Stimulated activated naive CD8-positive, alpha-beta T cell treated with anti-CD3 and anti-CD28 coated beads, Interleukin-15, Interleukin-2, amounts not matched to agents 100 U/mL and 50 U/mL, for 24 hours (primary cell): ENCODE results near the gene UTF1.
"Not testable (repeated sequence)": the region's sequence is repeated elsewhere in the genome, so short reads cannot be mapped to it uniquely, and the experiment has no call there.

Source experiments
- ATAC-seq: fragments of 150-1000 bp; cut with Tn5 transposase; one replicate; pipeline ENCODE4 v1.10.0; 2021
- DNase-seq: peaks from one replicate; pipeline ENCODE4 v3.0.0; 2021

Gene UTF1

GRCh38 chr10:133229265-133230043 lies 563 bp upstream of the UTF1 start:
- DNase-seq (no peak), ATAC-seq (no peak)

DNA sequence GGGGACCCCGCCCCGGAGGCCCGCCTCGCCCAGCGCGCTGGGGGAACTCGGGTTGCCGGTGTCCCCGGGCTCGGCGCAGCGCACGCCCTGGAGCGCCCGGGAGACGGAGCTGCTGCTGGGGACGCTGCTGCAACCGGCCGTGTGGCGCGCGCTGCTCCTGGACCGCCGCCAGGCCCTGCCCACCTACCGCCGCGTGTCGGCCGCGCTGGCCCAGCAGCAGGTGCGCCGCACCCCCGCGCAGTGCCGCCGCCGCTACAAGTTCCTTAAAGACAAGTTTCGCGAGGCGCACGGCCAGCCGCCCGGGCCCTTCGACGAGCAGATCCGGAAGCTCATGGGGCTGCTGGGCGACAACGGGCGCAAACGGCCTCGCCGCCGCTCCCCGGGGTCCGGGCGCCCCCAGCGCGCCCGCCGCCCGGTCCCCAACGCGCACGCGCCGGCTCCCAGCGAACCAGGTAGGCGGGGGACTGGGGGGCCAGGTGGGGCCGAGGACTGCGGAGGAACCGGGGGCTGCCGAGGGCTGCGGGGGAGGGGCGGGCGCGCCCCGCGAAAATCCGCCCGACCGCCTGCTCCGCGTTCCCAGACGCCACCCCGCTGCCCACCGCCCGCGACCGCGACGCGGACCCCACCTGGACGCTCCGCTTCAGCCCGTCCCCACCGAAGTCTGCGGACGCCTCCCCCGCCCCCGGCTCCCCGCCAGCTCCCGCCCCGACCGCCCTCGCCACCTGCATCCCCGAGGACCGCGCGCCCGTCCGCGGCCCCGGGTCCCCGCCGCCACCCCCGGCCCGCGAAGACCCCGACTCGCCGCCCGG lies 574 bp downstream of the UTF1 start:
- no peak for ATAC-seq

DNA sequence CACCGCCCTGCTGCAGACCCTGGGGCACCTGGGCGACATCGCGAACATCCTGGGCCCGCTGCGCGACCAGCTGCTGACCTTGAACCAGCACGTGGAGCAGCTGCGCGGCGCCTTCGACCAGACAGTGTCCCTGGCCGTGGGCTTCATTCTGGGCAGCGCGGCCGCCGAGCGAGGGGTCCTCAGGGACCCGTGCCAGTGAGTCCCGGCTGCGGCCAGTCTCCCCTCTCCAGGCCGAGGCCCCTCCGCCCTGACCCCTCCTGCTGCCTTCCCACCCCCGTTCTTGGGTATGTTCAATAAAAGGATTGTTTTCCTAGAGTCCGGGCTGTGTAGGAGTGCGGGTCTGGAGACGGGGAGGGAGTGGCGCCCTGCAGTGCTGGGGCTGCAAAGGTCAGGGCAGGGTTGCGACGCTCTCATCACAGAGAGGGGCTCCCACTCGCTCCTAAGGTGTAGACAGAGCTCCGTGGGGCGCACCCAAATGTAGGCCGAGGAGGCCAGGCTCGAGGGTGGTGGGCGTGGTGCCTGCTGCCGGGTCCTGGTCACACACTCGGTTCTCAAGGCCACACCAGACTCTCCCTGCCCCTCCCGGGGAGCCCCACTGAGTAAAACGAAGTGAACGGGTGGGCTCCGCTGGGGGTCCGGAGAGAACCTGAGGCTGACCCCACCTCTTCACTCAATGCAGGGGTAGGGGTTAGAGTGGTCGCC lies 1.4 kb downstream of the UTF1 start:
- no peak for ATAC-seq
- no peak for DNase-seq

More for the DNA sequence above, 574 bp downstream of the UTF1 start:
- DNase-seq = peak; percentile 24

DNA sequence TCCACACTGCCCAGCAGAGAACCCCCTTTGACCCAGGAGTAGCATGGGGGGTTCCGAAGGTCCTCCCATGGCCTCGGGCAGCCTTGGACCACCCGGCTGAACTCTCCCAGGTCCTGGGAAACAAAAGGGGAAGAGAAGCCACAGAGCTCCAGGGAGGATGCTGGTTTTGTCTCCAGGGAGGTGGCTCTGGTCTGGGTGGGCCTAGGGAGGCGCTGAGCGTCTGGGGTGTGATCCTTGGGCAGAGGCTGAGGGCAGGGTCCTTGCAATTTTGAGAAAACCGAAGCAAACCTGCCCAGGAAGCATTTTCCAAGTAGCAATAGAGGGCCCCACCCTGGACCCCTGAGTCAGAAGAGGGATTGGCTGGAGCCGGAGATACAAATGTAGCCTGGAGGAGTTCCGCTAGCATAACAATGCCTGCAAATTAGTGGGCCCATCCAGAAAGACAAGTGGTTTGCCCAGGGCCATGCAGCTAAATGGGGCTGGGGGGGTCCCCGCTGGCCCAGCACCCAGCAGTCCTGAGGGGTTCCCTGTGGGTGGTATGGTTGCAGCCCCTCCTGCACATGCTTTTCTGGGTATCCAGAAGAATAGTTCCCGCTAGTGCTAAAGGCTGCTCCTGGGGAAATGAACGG lies 2.0 kb downstream of the UTF1 start:
- no peak for DNase-seq

GRCh38 chr10:133234796-133235195 lies 4.8 kb downstream of the UTF1 start:
- not testable (repeated sequence) for DNase-seq, ATAC-seq

More for the DNA sequence above, 2.0 kb downstream of the UTF1 start:
- ATAC-seq = no peak

- ATAC-seq = no peak
- DNase-seq = no peak
These were observed 5.3 kb downstream of the UTF1 start for GRCh38 chr10:133235265-133235855.

GRCh38 chr10:133235932-133236331 lies 5.9 kb downstream of the UTF1 start:
- ATAC-seq (no peak), DNase-seq (no peak)

DNA sequence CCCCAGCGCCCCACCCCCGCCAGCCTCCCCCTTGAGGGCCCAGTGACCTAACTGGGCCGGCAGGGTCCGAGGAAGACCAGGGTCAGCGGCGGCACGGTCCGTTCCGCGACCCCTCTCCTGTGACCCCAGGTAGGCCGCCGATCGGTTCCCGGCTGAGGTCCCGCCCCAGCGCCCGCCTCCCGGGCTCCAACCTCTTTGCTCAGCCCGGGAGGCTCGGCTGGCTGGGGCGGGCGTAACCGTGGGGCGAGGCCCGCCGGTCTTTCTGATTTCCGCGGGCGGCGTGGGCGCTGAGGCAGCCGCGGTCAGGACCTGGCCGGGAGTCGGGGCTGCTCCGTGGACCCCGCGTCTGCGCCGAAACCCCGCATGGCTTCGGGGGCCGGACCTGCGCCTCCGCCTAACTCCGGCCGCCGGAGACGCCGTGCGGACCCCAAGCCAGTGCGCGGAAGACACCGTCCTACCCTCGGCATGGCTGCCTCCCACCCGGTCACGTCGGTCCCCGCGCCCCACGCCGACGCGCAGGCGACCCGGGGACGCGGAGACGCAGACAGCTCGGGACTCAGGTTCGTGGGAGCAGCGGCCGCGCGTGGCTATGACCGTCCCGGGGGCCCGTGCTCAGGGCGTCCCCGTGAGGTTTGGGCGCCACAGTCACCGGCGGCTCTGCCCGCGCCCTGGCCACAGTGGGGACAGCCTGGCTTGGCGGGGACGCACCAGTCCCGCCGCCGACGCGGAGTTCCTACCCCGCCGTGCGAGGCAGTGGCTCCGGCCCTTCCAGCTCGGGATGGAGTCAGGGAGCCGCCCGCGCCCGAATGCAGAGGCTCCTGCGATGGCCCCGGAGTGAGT lies 6.6 kb downstream of the UTF1 start:
- no peak for DNase-seq
- no peak for ATAC-seq

DNA sequence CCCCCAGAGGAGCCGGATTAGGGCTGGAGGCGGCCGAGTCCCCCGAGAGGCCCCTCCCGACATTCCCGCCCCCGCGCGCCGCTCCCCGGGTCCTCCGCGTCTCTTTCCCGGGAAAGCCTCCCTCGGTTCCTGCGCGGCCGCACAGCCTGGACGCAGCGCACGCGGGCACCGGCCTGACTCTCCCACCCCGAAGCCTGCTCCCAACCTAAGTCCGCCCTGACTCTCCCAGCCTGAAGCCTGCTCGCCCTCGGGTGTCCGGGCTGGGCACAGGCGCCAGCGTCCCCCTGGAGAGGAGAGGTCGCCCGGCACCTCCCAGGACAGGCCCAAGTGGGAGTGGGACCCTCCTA lies 7.2 kb downstream of the UTF1 start:
- ATAC-seq = no peak

GRCh38 chr10:133237588-133238465 lies 7.8 kb downstream of the UTF1 start, which contains the start of gene VENTX:
TSS of gene VENTX (plus strand) at chr10:133237855. CDS start at chr10:133237915, 60 bp downstream.
- no peak for DNase-seq
- no peak for ATAC-seq

More for the DNA sequence above, 7.2 kb downstream of the UTF1 start:
- no peak for DNase-seq

GRCh38 chr10:133238466-133238804 lies 8.4 kb downstream of the UTF1 start:
- ATAC-seq (no peak), DNase-seq (no peak)

DNA sequence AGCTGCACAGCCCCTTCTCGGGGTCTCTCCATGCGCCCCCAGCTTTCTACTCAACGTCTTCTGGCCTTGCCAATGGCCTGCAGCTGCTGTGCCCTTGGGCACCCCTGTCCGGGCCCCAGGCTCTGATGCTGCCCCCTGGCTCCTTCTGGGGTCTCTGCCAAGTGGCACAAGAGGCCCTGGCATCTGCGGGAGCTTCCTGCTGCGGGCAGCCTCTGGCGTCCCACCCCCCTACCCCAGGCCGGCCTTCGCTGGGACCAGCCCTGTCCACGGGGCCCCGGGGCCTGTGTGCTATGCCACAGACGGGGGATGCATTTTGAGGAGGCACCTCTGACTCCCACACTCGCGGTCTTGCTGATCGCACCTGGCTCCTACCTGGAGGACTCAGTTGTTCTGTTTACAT lies 10.0 kb downstream of the UTF1 start:
- DNase-seq (no peak), ATAC-seq (no peak)

DNA sequence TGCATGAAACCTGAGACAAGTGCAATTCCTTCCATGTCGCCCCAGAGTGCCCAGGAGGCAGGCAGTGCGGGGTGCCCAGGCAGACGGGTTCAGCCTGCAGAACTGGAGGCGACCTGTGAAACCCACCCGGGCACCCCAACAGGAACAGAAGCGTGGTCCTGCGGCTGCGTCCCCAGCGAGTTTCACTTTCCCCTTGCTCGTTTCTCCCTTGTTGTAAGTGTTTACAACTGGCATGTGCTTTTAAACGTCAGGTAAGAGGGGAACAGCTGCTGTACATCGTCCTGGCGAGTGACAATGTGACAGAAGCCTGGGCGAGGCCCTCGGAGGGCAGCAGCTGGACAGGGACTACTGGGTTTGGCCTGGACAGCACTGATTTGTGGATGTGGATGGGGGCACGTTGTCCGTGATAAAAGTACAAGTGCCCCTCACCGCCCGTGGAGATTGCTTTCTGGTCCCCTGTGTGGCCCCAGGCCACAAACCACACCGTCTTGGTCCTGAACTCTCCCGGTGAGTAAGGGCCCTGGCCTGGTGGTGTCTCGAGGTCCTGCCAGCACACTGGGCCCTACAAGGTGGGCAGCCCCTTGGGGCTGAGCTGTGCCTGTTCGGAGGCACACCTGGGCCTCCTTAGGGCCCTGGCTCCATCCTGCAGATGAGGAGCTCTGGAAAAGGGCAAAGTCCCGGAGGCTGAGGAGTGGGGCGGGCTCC lies 11.6 kb downstream of the UTF1 start:
- ATAC-seq = no peak
- no peak for DNase-seq

- DNase-seq (no peak), ATAC-seq (no peak)
These were observed 12.8 kb downstream of the UTF1 start for GRCh38 chr10:133242611-133243356.

DNA sequence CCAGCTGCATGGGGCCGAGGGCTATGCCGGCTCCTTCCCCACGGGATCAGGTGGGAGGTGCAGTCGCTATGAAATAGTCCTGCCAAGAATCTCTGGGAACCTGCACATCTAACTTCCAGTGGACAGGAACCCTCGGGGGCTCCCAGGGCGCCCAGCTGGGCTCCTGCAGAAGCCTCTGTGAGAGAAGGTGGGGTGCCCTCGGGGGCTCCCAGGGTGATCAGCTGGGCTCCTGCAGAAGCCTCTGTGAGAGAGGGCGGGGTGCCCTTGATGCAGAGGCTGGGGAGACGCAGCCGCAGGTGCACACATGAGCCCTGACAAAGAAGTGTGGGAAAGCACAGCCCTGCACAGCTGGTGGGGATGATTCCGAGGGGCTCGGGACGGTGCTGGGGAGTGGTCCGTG lies 13.6 kb downstream of the UTF1 start:
- DNase-seq (no peak), ATAC-seq (no peak)

GRCh38 chr10:133245439-133246235 lies 15.6 kb downstream of the UTF1 start:
- ATAC-seq (no peak), DNase-seq (no peak)

DNA sequence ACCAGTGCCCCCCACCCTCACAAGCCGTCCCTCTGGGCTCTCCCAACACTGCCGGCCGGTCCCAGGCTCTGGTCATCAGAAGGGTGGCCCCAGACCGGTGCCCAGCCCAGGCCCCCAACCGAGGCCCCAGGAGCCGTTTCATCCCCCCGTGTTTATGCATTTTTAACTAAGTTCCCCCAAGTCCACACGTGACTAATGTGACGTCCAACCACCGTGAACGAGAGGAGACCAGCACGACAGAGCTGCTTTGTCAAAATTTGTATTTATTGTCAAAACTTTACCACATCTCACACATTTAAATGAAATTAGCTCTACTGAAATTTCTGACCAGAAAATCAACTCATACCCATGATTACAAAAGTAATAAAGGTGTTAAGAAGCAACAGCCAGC lies 16.2 kb downstream of the UTF1 start:
- DNase-seq = no peak

More for the DNA sequence above, 16.2 kb downstream of the UTF1 start:
- no peak for ATAC-seq
